ENCODE results near the gene CBX8.

- TF ChIP-seq EP300 (IDR thresholded peaks at IDR 0.05) (no peak), POLR2A (IDR thresholded peaks at IDR 0.05; ENCODE audit: low read depth) (no peak), POLR2AphosphoS5 (IDR thresholded peaks at IDR 0.05) (no peak)
- TF ChIP-seq, protein P1, sequence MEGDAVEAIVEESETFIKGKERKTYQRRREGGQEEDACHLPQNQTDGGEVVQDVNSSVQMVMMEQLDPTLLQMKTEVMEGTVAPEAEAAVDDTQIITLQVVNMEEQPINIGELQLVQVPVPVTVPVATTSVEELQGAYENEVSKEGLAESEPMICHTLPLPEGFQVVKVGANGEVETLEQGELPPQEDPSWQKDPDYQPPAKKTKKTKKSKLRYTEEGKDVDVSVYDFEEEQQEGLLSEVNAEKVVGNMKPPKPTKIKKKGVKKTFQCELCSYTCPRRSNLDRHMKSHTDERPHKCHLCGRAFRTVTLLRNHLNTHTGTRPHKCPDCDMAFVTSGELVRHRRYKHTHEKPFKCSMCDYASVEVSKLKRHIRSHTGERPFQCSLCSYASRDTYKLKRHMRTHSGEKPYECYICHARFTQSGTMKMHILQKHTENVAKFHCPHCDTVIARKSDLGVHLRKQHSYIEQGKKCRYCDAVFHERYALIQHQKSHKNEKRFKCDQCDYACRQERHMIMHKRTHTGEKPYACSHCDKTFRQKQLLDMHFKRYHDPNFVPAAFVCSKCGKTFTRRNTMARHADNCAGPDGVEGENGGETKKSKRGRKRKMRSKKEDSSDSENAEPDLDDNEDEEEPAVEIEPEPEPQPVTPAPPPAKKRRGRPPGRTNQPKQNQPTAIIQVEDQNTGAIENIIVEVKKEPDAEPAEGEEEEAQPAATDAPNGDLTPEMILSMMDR (IDR thresholded peaks at IDR 0.05), result no peak
These were observed 20.3 kb downstream of the CBX8 start for GRCh38 chr17:79776376-79777119.
